Common myeloid progenitor, CD34-positive (primary cell): ENCODE data around the gene DVL3.
"Not testable (repeated sequence)": the region's sequence is repeated elsewhere in the genome, so short reads cannot be mapped to it uniquely, and the experiment has no call there.

Experiments
- CTCF ChIA-PET: fragments of 350-600 bp; sonication (Branson Sonifier 250); formaldehyde crosslinking; loops from one replicate; lab custom pipeline; 2021; ENCODE audit warnings: antibody characterized with exemption; lab: Charles Lee
- POLR2A ChIA-PET: fragments of 350-600 bp; sonication (Branson Sonifier 250); formaldehyde crosslinking; loops from one replicate; lab custom pipeline; 2021; ENCODE audit warnings: antibody characterized with exemption; lab: Charles Lee
- DNase-seq, 3 donors: peaks; one replicate each; pipeline versions ENCODE4 v3.0.0 to v3.0.0-alpha.2; 2013
- H3K27ac ChIP-seq, 2 experiments: 1 replicate in 1 of 2; 2 replicates in 1 of 2; pipeline ENCODE4 v1.7.0; 2013; ENCODE audit warnings: inconsistent platforms in 2 of 2, low read length in 2 of 2, mild to moderate bottlenecking in 2 of 2, low read depth in 1 of 2, moderate library complexity in 1 of 2; ENCODE audit not compliant: severe bottlenecking in 2 of 2, insufficient read depth in 1 of 2, poor library complexity in 1 of 2
- H3K27me3 ChIP-seq, 5 experiments: replicated peaks in 2 of 5; 1 replicate in 3 of 5; 2 replicates in 2 of 5; pipeline versions ENCODE4 v1.6.1 to v1.7.0; 2013; ENCODE audit warnings: low read length in 4 of 5, mild to moderate bottlenecking in 2 of 5, moderate library complexity in 2 of 5, inconsistent platforms in 1 of 5; ENCODE audit not compliant: insufficient read depth in 5 of 5, control insufficient read depth in 4 of 5
- H3K36me3 ChIP-seq, 4 experiments: 1 replicate in 2 of 4; 2 replicates in 2 of 4; pipeline versions ENCODE4 v1.6.1 to v1.7.0; 2013; ENCODE audit warnings: low read length in 3 of 4, control low read depth in 1 of 4, mild to moderate bottlenecking in 1 of 4; ENCODE audit not compliant: control insufficient read depth in 4 of 4, insufficient read depth in 4 of 4
- H3K4me1 ChIP-seq, 4 experiments: 1 replicate in 3 of 4; 2 replicates in 1 of 4; pipeline versions ENCODE4 v1.6.1 to v1.7.1; 2013; ENCODE audit warnings: low read length in 3 of 4, mild to moderate bottlenecking in 3 of 4, control low read depth in 1 of 4, inconsistent platforms in 1 of 4, moderate library complexity in 1 of 4; ENCODE audit not compliant: control insufficient read depth in 4 of 4, insufficient read depth in 4 of 4; ENCODE audit errors: control extremely low read depth in 1 of 4
- H3K4me3 ChIP-seq, 7 experiments: 1 replicate in 4 of 7; 2 replicates in 3 of 7; pipeline versions ENCODE4 v1.5.1 to v1.7.0; 2013; ENCODE audit warnings: mild to moderate bottlenecking in 7 of 7, low read length in 6 of 7, moderate library complexity in 6 of 7, inconsistent platforms in 2 of 7, low read depth in 2 of 7, control low read depth in 1 of 7; ENCODE audit not compliant: insufficient read depth in 4 of 7, control insufficient read depth in 1 of 7; ENCODE audit errors: extremely low read depth in 1 of 7
- H3K9me3 ChIP-seq, 5 experiments: 1 replicate in 4 of 5; 2 replicates in 1 of 5; pipeline versions ENCODE4 v1.6.1 to v1.7.1; 2013; ENCODE audit warnings: low read length in 4 of 5, mild to moderate bottlenecking in 2 of 5, inconsistent platforms in 1 of 5, low read depth in 1 of 5, moderate library complexity in 1 of 5; ENCODE audit not compliant: control insufficient read depth in 4 of 5, insufficient read depth in 2 of 5; ENCODE audit errors: control extremely low read depth in 1 of 5
- WGBS: methylation state at CpG from one replicate; pipeline ENCODE4 v1.1.5; 2013; ENCODE audit not compliant: insufficient coverage; 5-methylcytosine and 5-hydroxymethylcytosine counted together

DVL3 gene

GRCh38 chr3:184162571-184163070, 7.4 kb downstream of the DVL3 start:
- POLR2A ChIA-PET, DNase-seq, H3K27ac ChIP-seq, H3K9me3 ChIP-seq, H3K27me3 ChIP-seq, H3K4me3 ChIP-seq: not testable (repeated sequence)
- Histone ChIP-seq H3K4me1 (peaks cover 0 to 14% (median 9%) of the 10 kb centered on the region in 4 experiments), H3K36me3 (peaks cover 18 to 50% (median 37%) of the 10 kb centered on the region in 4 experiments)
- 80% methylated on average over 2 of the region's 8 CpGs for WGBS
- CTCF ChIA-PET = interaction anchor here (1.3 kb wide), 1 partner anchor 11 kb away, joined by 4 read pairs; no protein-coding TSS in a partner anchor

DNA sequence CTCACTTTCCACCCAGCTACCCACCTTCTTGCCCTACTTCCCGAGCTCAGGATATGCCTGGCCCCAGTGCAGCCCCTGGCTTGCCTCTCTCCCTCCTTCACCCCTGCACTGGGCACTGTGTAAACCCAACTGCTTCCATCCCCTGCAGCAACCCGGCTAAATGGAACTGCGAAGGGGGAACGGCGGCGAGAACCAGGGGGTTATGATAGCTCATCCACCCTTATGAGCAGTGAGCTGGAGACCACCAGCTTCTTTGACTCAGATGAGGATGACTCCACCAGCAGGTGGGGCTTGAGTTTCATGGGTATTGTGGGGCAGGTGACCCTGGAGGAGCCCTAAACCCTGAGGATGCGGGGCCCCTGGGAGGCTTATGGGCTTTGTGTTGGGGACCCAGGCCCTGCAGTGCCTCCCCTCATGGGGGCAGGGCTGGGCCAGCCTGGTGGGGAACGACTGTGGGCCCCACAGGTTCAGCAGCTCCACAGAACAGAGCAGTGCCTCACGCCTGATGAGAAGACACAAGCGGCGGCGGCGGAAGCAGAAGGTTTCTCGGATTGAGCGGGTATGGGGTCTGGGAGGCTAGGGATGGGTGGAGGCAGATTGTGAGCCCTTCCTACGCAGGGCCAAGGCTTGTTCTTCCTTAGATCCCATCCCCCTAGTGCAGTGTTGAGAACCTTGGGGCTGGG, 9.6 kb downstream of the DVL3 start:
- DNase-seq = no peak
- ChIA-PET POLR2A (no interaction called here), CTCF (interaction anchor here (0.7 to 1.0 kb wide), 3 partner anchors 9 to 79 kb away, joined by 3 to 4 read pairs (median 3); no protein-coding TSS in a partner anchor)
- Histone ChIP-seq H3K4me3 (no peak overlapping the region), H3K4me1 (peaks cover 0 to 4% (median 0%) of the 10 kb centered on the region in 4 experiments), H3K27ac (no peak overlapping the region), H3K36me3 (peaks cover 25 to 71% (median 50%) of the 10 kb centered on the region in 4 experiments), H3K9me3 (no peaks in the 10 kb centered on the region), H3K27me3 (no peaks in the 10 kb centered on the region)
- 96% methylated on average over 14 of the region's 16 CpGs for WGBS

- Histone ChIP-seq H3K9me3 (no peaks in the 10 kb centered on the region), H3K27me3 (no peaks in the 10 kb centered on the region), H3K36me3 (peaks cover 25 to 79% (median 54%) of the 10 kb centered on the region in 4 experiments), H3K4me3 (no peak overlapping the region), H3K4me1 (peaks cover 0 to 3% (median 0%) of the 10 kb centered on the region in 4 experiments), H3K27ac (no peak overlapping the region)
- ChIA-PET POLR2A (no interaction called here), CTCF (no interaction called here)
- no peak for DNase-seq
- no CpG with 5 or more reads among the region's 3 CpGs for WGBS
These were observed 10.4 kb downstream of the DVL3 start for GRCh38 chr3:184165543-184165942.

DNA sequence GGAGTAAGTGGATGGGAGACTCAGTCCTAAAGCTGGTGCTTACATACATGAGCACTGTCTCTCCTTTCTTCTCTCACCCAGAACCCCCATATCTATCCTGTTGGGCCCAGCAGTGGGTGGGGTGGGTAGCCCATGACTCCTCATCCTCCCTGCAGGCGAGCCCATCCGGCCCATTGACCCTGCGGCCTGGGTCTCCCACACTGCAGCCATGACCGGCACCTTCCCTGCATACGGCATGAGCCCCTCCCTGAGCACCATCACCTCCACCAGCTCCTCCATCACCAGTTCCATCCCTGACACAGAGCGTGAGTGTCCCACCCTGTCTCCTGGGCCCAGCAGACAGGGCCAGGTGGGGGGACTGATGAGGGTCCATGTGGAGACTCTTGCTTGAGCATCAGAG, 11.5 kb downstream of the DVL3 start:
- Histone ChIP-seq H3K36me3 (peaks cover 26 to 87% (median 61%) of the 10 kb centered on the region in 4 experiments), H3K4me1 (no peaks in the 10 kb centered on the region), H3K27ac (no peak overlapping the region), H3K4me3 (no peak overlapping the region), H3K27me3 (no peaks in the 10 kb centered on the region), H3K9me3 (no peaks in the 10 kb centered on the region)
- DNase-seq = no peak
- CTCF ChIA-PET = no interaction called here
- POLR2A ChIA-PET = no interaction called here
- 100% methylated on average over 1 of the region's 6 CpGs for WGBS

DNA sequence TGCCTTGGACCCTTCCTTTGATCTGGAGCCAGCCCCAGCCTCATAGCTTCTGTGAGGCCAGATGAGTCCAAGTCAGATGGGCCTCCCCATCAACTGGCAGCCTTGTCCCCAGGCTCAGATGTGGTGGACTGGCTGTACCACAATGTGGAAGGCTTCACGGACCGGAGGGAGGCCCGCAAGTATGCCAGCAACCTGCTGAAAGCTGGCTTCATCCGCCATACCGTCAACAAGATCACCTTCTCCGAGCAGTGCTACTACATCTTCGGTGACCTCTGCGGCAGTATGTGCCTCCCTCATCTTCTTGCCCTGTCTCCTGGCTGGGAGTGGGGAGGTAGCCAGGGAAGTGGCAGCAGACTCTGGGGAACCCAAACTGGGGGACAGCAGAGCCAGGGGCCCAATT, 12.6 kb downstream of the DVL3 start:
- Histone ChIP-seq H3K36me3 (peaks cover 28 to 90% (median 67%) of the 10 kb centered on the region in 4 experiments), H3K4me1 (no peaks in the 10 kb centered on the region), H3K27me3 (no peaks in the 10 kb centered on the region), H3K27ac (no peak overlapping the region), H3K9me3 (no peaks in the 10 kb centered on the region), H3K4me3 (no peak overlapping the region)
- POLR2A ChIA-PET = no interaction called here
- no peak for DNase-seq
- CTCF ChIA-PET = no interaction called here
- 98% methylated on average over 8 of the region's 8 CpGs for WGBS

- no peak for DNase-seq
- H3K9me3 ChIP-seq = no peaks in the 10 kb centered on the region
- CTCF ChIA-PET = interaction anchor here (2.9 kb wide), 1 partner anchor 8 kb away, joined by 9 read pairs; no protein-coding TSS in a partner anchor
- H3K27ac ChIP-seq = no peak overlapping the region
- WGBS = 95% methylated on average over 4 of the region's 9 CpGs
- H3K27me3 ChIP-seq = no peaks in the 10 kb centered on the region
- peaks cover 28 to 85% (median 66%) of the 10 kb centered on the region in 4 experiments for H3K36me3 ChIP-seq
- H3K4me3 ChIP-seq = no peak overlapping the region
- POLR2A ChIA-PET = no interaction called here
- H3K4me1 ChIP-seq = no peaks in the 10 kb centered on the region
These were observed 13.4 kb downstream of the DVL3 start for GRCh38 chr3:184168363-184169120.
